ENCODE measurements around the gene PPM1E. TPM values are rescaled to one million over a fixed set of nuclear protein-coding genes. Genes with fewer than 3 reads are reported as not detected.
"Not testable (repeated sequence)": the region's sequence is repeated elsewhere in the genome, so short reads cannot be mapped to it uniquely, and the experiment has no call there.

Gene PPM1E
- total RNA-seq, 1 experiment from 2014 or later = 2.9 TPM

DNA sequence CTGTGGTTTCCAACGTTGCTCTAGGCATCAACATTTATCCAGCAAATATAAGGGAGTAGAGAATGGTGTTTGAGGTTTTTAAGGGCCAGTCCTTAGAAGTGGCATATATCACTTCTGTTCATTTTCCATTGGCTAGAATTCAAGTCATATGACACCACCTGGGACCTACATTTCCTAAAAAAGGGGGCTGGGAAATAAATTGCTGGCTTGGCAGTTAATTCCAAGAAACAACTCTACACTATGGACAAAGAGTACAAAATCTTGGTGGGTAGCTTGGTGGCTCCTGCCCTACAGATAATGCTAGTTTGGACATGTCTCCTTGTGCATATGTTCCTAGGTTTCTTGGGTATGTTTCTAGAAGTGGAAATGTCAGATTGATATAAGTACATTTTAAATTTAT lies 7.6 kb downstream of the PPM1E start:
- no peak for TF ChIP-seq POLR2AphosphoS5 (IDR thresholded peaks at IDR 0.05; ENCODE audit: low read depth, low read length)
- no peak for TF ChIP-seq SIN3A (IDR thresholded peaks at IDR 0.05; ENCODE audit: borderline replicate concordance, insufficient read depth, low read depth, low read length)
- TF ChIP-seq, protein P1, sequence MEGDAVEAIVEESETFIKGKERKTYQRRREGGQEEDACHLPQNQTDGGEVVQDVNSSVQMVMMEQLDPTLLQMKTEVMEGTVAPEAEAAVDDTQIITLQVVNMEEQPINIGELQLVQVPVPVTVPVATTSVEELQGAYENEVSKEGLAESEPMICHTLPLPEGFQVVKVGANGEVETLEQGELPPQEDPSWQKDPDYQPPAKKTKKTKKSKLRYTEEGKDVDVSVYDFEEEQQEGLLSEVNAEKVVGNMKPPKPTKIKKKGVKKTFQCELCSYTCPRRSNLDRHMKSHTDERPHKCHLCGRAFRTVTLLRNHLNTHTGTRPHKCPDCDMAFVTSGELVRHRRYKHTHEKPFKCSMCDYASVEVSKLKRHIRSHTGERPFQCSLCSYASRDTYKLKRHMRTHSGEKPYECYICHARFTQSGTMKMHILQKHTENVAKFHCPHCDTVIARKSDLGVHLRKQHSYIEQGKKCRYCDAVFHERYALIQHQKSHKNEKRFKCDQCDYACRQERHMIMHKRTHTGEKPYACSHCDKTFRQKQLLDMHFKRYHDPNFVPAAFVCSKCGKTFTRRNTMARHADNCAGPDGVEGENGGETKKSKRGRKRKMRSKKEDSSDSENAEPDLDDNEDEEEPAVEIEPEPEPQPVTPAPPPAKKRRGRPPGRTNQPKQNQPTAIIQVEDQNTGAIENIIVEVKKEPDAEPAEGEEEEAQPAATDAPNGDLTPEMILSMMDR (IDR thresholded peaks at IDR 0.05) = no peak
- TF ChIP-seq TCF7L2 (IDR thresholded peaks at IDR 0.05; ENCODE audit: low read depth, low read length) = no peak
- TF ChIP-seq, protein P2, sequence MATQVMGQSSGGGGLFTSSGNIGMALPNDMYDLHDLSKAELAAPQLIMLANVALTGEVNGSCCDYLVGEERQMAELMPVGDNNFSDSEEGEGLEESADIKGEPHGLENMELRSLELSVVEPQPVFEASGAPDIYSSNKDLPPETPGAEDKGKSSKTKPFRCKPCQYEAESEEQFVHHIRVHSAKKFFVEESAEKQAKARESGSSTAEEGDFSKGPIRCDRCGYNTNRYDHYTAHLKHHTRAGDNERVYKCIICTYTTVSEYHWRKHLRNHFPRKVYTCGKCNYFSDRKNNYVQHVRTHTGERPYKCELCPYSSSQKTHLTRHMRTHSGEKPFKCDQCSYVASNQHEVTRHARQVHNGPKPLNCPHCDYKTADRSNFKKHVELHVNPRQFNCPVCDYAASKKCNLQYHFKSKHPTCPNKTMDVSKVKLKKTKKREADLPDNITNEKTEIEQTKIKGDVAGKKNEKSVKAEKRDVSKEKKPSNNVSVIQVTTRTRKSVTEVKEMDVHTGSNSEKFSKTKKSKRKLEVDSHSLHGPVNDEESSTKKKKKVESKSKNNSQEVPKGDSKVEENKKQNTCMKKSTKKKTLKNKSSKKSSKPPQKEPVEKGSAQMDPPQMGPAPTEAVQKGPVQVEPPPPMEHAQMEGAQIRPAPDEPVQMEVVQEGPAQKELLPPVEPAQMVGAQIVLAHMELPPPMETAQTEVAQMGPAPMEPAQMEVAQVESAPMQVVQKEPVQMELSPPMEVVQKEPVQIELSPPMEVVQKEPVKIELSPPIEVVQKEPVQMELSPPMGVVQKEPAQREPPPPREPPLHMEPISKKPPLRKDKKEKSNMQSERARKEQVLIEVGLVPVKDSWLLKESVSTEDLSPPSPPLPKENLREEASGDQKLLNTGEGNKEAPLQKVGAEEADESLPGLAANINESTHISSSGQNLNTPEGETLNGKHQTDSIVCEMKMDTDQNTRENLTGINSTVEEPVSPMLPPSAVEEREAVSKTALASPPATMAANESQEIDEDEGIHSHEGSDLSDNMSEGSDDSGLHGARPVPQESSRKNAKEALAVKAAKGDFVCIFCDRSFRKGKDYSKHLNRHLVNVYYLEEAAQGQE (IDR thresholded peaks at IDR 0.05; ENCODE audit: insufficient read depth in 1 of 2, low read depth in 2 of 2, low read length in 1 of 2) = no peak
- ATAC-seq (no peak), DNase-seq (ENCODE audit: low read depth, low spot score) (no peak)
- POLR2A ChIA-PET = no interaction called here
- CTCF ChIA-PET = no interaction called here
- Histone ChIP-seq H3K27me3 (ENCODE audit: control insufficient read depth, insufficient read depth, low read length) (no peaks in the 10 kb centered on the region; the same call in 1 of the 2 replicates), H3K4me1 (ENCODE audit: control insufficient read depth, insufficient read depth, low read length) (no peaks in the 10 kb centered on the region), H3K27ac (ENCODE audit: low read length) (no peak overlapping the region), H3K9me3 (ENCODE audit: control insufficient read depth, insufficient read depth, low read depth, low read length) (no peaks in the 10 kb centered on the region), H3K4me3 (ENCODE audit: low read depth in 2 of 2, low read length in 2 of 2) (no peak overlapping the region), H3K36me3 (ENCODE audit: control insufficient read depth, insufficient read depth, low read length) (no peaks in the 10 kb centered on the region; the same call in 1 of the 2 replicates)
- intact Hi-C loops (cut with micrococcal nuclease; ENCODE audit: unreplicated experiment) (no loop called here), in situ Hi-C loops (cut with HindIII; ENCODE audit: low pct_unique_long_range_greater_than_20kb, low sequenced_read_pairs) (no loop called here)
- BruUV-seq (replicated peaks) = no TSS peak

DNA sequence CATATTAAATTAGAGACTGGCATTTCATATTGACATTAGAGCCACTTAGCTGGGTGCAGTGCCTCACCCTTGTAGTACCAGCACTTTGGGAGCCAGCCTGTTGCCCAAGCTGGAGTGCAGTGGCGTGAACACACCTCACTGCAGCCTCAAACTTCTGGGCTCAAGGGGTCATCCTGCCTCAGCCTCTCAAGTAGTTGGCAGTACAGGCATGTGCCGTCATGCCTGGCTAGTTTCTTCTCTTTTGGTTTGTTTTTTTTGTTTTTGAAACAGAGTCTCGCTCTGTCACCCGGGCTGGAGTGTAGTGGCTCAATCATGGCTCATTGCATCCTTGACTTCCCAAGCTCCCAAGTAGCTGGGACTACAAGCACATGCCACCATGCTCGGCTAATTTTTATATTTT lies 8.7 kb downstream of the PPM1E start:
- no TSS peak for BruUV-seq (replicated peaks)
- DNase-seq (ENCODE audit: low read depth, low spot score) = no peak
- no peak overlapping the region for H3K27ac ChIP-seq (ENCODE audit: low read length)
- in situ Hi-C loops (cut with HindIII; ENCODE audit: low pct_unique_long_range_greater_than_20kb, low sequenced_read_pairs) (no loop called here), intact Hi-C loops (cut with micrococcal nuclease; ENCODE audit: unreplicated experiment) (no loop called here)
- ChIA-PET POLR2A (no interaction called here), CTCF (no interaction called here)
- no peak for ATAC-seq
- H3K36me3 ChIP-seq (ENCODE audit: control insufficient read depth, insufficient read depth, low read length) = no peaks in the 10 kb centered on the region; the same call in 1 of the 2 replicates
- no peaks in the 10 kb centered on the region for H3K9me3 ChIP-seq (ENCODE audit: control insufficient read depth, insufficient read depth, low read depth, low read length)
- H3K4me1 ChIP-seq (ENCODE audit: control insufficient read depth, insufficient read depth, low read length) = no peaks in the 10 kb centered on the region
- TF ChIP-seq TCF7L2 (IDR thresholded peaks at IDR 0.05; ENCODE audit: low read depth, low read length) (no peak), POLR2AphosphoS5 (IDR thresholded peaks at IDR 0.05; ENCODE audit: low read depth, low read length) (no peak), SIN3A (IDR thresholded peaks at IDR 0.05; ENCODE audit: borderline replicate concordance, insufficient read depth, low read depth, low read length) (no peak)
- TF ChIP-seq, protein P2 (IDR thresholded peaks at IDR 0.05; ENCODE audit: insufficient read depth in 1 of 2, low read depth in 2 of 2, low read length in 1 of 2) = no peak
- TF ChIP-seq, protein P1 (IDR thresholded peaks at IDR 0.05) = no peak
- H3K27me3 ChIP-seq (ENCODE audit: control insufficient read depth, insufficient read depth, low read length) = no peaks in the 10 kb centered on the region; the same call in 1 of the 2 replicates
- H3K4me3 ChIP-seq (ENCODE audit: low read depth in 2 of 2, low read length in 2 of 2) = no peak overlapping the region

DNA sequence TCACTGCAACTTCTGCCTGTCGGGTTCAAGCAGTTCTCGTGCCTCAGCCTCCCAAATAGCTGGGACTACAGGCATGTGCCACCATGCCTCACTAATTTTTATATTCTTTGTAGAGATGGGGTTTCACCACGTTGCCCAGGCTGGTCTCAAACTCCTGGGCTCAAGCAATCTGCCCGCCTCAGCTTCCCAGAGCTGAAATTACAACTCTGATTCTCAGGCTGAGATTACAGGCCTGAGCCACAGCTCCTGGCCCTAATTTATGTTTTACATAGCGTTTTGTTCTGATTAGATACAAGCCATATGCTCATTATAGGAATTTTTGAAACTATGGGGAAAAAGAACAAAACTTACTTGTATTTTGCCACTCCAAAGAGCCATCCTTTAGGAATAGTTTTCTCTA lies 22.8 kb downstream of the PPM1E start:
- DNase-seq (ENCODE audit: low read depth, low spot score); POLR2A ChIA-PET; H3K4me1 ChIP-seq (ENCODE audit: control insufficient read depth, insufficient read depth, low read length); intact Hi-C loops (cut with micrococcal nuclease; ENCODE audit: unreplicated experiment); H3K9me3 ChIP-seq (ENCODE audit: control insufficient read depth, insufficient read depth, low read depth, low read length); CTCF ChIA-PET; BruUV-seq (replicated peaks); H3K4me3 ChIP-seq (ENCODE audit: low read depth in 2 of 2, low read length in 2 of 2); H3K36me3 ChIP-seq (ENCODE audit: control insufficient read depth, insufficient read depth, low read length); H3K27ac ChIP-seq (ENCODE audit: low read length); in situ Hi-C loops (cut with HindIII; ENCODE audit: low pct_unique_long_range_greater_than_20kb, low sequenced_read_pairs); ATAC-seq; H3K27me3 ChIP-seq (ENCODE audit: control insufficient read depth, insufficient read depth, low read length): not testable (repeated sequence)
